Upper lobe of right lung (tissue), 1 donor: Measurements from ENCODE around the gene PVALB. TPM values are rescaled to one million over a fixed set of nuclear protein-coding genes. Genes with fewer than 3 reads are reported as not detected.

Source experiments
- ATAC-seq: fragments of 200-7000 bp; cut with Tn5 transposase; one replicate; pipeline ENCODE4 v1.9.1; 2020; ENCODE audit warnings: mild to moderate bottlenecking, moderate library complexity
- DNase-seq: peaks from one replicate; pipeline ENCODE4 v3.0.0-alpha.2; 2020
- H3K27ac ChIP-seq: fragments of 200-600 bp; one replicate; pipeline ENCODE4 v1.8.0; 2022
- H3K27me3 ChIP-seq: fragments of 200-600 bp; one replicate; pipeline ENCODE4 v1.8.0; 2022; ENCODE audit warnings: mild to moderate bottlenecking
- H3K36me3 ChIP-seq: fragments of 200-600 bp; one replicate; pipeline ENCODE4 v1.8.0; 2022
- H3K4me1 ChIP-seq: fragments of 200-600 bp; one replicate; pipeline ENCODE4 v1.8.0; 2022
- H3K4me3 ChIP-seq: fragments of 200-600 bp; one replicate; pipeline ENCODE4 v1.8.0; 2022; ENCODE audit warnings: mild to moderate bottlenecking
- H3K9me3 ChIP-seq: fragments of 200-600 bp; one replicate; pipeline ENCODE4 v1.8.0; 2022
- intact Hi-C: fragments of 100-400 bp; cut with DNase I; formaldehyde crosslinking; loops from one replicate; pipeline ENCODE4 v1.11.0; 2022
- total RNA-seq: library from RNA; stranded (reverse); fragmentation: NEBNext Ultra II Directional; extraction: Animal tissue kit (Norgen Biotek cat#: 25700); gene quantifications from one replicate; pipeline ENCODE4 v1.2.1, GENCODE V29; 2021
- TF ChIP-seq, protein P1 (sequence below): fragments of 200-600 bp; IDR thresholded peaks from one replicate; pipeline ENCODE4 v1.8.0; 2022; ENCODE audit warnings: antibody characterized with exemption
- donor health status: DM: no; HTN: yes; CAD: no; lungs with severe emphysema.

Gene PVALB
- total RNA-seq, 1 donor from 2014 or later = 2.5 TPM

DNA sequence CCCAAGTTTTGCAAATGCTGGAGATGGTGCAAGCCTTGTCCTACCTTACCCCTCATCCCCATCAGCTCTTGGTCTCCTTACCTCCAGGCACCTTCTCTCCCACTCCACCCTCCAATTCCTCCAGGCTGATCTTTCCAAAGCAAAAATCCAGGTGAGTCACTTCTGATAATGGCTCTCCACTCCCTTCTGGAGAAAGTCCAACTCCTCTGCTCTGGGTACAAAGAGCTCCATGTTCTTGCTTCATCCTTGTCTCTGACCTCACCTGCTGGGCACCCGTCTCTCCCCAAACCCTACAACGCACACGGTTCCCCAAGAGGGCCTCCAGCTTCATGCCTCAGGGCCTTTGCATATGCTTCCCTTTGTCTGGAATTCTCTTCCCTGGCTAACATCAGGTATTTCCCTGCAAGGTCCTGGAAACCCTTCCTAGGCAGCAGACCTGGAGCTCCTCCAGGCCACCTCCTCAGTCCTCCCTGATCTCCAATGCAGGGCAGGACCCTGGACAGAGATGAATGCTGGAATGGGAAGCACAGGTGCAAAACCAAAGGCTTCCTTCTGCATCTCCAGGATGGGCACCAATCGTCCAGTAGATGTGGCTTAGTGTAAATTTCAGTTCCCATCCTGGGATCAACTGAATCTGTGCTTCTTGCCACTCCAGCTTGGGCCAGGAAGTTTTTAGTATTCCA is 63.6 kb downstream of the PVALB start:
- DNase-seq (peak; percentile 38), ATAC-seq (peak; percentile 13)
- H3K27me3 ChIP-seq = peaks cover 24% of the 10 kb centered on the region
- no peaks in the 10 kb centered on the region for H3K4me1 ChIP-seq
- TF ChIP-seq, protein P1, sequence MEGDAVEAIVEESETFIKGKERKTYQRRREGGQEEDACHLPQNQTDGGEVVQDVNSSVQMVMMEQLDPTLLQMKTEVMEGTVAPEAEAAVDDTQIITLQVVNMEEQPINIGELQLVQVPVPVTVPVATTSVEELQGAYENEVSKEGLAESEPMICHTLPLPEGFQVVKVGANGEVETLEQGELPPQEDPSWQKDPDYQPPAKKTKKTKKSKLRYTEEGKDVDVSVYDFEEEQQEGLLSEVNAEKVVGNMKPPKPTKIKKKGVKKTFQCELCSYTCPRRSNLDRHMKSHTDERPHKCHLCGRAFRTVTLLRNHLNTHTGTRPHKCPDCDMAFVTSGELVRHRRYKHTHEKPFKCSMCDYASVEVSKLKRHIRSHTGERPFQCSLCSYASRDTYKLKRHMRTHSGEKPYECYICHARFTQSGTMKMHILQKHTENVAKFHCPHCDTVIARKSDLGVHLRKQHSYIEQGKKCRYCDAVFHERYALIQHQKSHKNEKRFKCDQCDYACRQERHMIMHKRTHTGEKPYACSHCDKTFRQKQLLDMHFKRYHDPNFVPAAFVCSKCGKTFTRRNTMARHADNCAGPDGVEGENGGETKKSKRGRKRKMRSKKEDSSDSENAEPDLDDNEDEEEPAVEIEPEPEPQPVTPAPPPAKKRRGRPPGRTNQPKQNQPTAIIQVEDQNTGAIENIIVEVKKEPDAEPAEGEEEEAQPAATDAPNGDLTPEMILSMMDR = no peak
- no peak overlapping the region for H3K4me3 ChIP-seq
- H3K36me3 ChIP-seq = no peaks in the 10 kb centered on the region
- no peaks in the 10 kb centered on the region for H3K9me3 ChIP-seq
- intact Hi-C loops = no loop called here
- H3K27ac ChIP-seq = no peak overlapping the region

Other genes with a start within 250 kb of the PVALB start
- gene CACNG2, start 113.3 kb downstream of the PVALB start, total RNA-seq = not detected
- gene IFT27, start 40.9 kb downstream of the PVALB start, total RNA-seq = 21.5 TPM
- gene NCF4, start 44.0 kb upstream of the PVALB start, total RNA-seq = 37.0 TPM
- gene CSF2RB, start 96.6 kb upstream of the PVALB start, total RNA-seq = 27.2 TPM
- 48.1 TPM for gene TST, start 202.4 kb upstream of the PVALB start, total RNA-seq
- 71.4 TPM for gene MPST, start 202.7 kb upstream of the PVALB start, total RNA-seq
- gene KCTD17, start 234.7 kb upstream of the PVALB start, total RNA-seq = 19.2 TPM